ENCODE data around the gene SERPINF2. TPM values are rescaled to one million over a fixed set of nuclear protein-coding genes. Genes with fewer than 3 reads are reported as not detected.
A peak's percentile ranks its signal among the peaks of the same experiment; 100 is the strongest.

Gene SERPINF2
- polyA plus RNA-seq, 1 of the 3 experiments (the other 2 are of a cell fraction) = 0.26 TPM

GRCh38 chr17:1714980-1715802, 27.5 kb upstream of the SERPINF2 start:
- peak overlapping the region; percentile 81 to 98 for H3K27ac ChIP-seq (ENCODE audit: low read depth in 2 of 2, low read length in 1 of 2)
- ChIA-PET POLR2A (interaction anchor here (0.5 to 0.6 kb wide), 3 partner anchors 13 to 343 kb away, joined by 3 read pairs; no protein-coding TSS in a partner anchor), CTCF (interaction anchor here (0.7 to 8.4 kb wide), 5 partner anchors 8 to 127 kb away, joined by 3 to 112 read pairs (median 3); no protein-coding TSS in a partner anchor)
- no peak overlapping the region for H2AFZ ChIP-seq (ENCODE audit: low read depth)
- H3K36me3 ChIP-seq (replicated peaks in 1 of 2; ENCODE audit: control insufficient read depth in 1 of 2, insufficient read depth in 2 of 2, low read length in 1 of 2) = peaks cover 26 to 31% of the 10 kb centered on the region in 2 experiments
- peaks cover 56% of the 10 kb centered on the region for H3F3A ChIP-seq (replicated peaks; ENCODE audit: insufficient read depth)
- H3K4me3 ChIP-seq (ENCODE audit: low read depth in 2 of 2, low read length in 1 of 2) = peak overlapping the region; percentile 77 to 95
- WGBS (ENCODE audit: low lambda C conversion rate) = 6% methylated on average over 17 of the region's 32 CpGs
- peak overlapping the region; percentile 99 for H3K4me2 ChIP-seq
- peaks cover 64% of the 10 kb centered on the region for H3K79me2 ChIP-seq (ENCODE audit: insufficient read depth)
- peaks cover 19 to 31% of the 10 kb centered on the region in 2 experiments; a peak in 3 of 4 replicates for H3K4me1 ChIP-seq (ENCODE audit: control insufficient read depth in 1 of 2, insufficient read depth in 2 of 2, low read depth in 1 of 2, low read length in 1 of 2)
- H3K27me3 ChIP-seq (ENCODE audit: insufficient read depth) = no peaks in the 10 kb centered on the region
- no peaks in the 10 kb centered on the region for H3K9me2 ChIP-seq
- peak; percentile 62 for DNase-seq
- peaks cover 48% of the 10 kb centered on the region for H4K20me1 ChIP-seq (ENCODE audit: insufficient read depth)
- peak overlapping the region; percentile 98 for H3K9ac ChIP-seq
- H3K9me3 ChIP-seq = no peaks in the 10 kb centered on the region
- TF ChIP-seq SIN3A (IDR thresholded peaks at IDR 0.05; ENCODE audit: borderline replicate concordance, low read depth, low read length) (peak; percentile 92), SMC3 (IDR thresholded peaks at IDR 0.05; ENCODE audit: low read depth, low read length) (no peak), FOSL2 (IDR thresholded peaks at IDR 0.05; ENCODE audit: borderline replicate concordance, low read depth) (peak; percentile 71; the same call in 1 of the 2 replicates), POLR2AphosphoS5 (IDR thresholded peaks at IDR 0.05; ENCODE audit: low read depth, low read length) (peak; percentile 61; the same call in 1 of the 2 replicates), TAF1 (IDR thresholded peaks at IDR 0.05; ENCODE audit: borderline replicate concordance, low read depth, low read length) (peak; percentile 75), JUND (IDR thresholded peaks at IDR 0.05) (peak; percentile 64), FOXJ3 (CRISPR knock-in tag; IDR thresholded peaks at IDR 0.05) (no peak), GABPA (IDR thresholded peaks at IDR 0.05; ENCODE audit: low read depth) (0 out of 2 replicates have a peak, but pooled peaks have one; percentile 14), NFIC (IDR thresholded peaks at IDR 0.05; ENCODE audit: borderline replicate concordance) (peak; percentile 46; the same call in 1 of the 2 replicates), MAX (IDR thresholded peaks at IDR 0.05; ENCODE audit: low read depth) (peak; percentile 60), PBX3 (IDR thresholded peaks at IDR 0.05) (peak; percentile 34; the same call in 1 of the 2 replicates), RAD21 (IDR thresholded peaks at IDR 0.05; ENCODE audit: low read length) (no peak), ELF1 (IDR thresholded peaks at IDR 0.05) (no peak), TCF12 (IDR thresholded peaks at IDR 0.05) (0 out of 2 replicates have a peak, but pooled peaks have one; percentile 19), RXRA (IDR thresholded peaks at IDR 0.05; ENCODE audit: borderline replicate concordance, low read depth) (no peak; the same call in 1 of the 2 replicates), FOXM1 (IDR thresholded peaks at IDR 0.05; ENCODE audit: low read depth) (no peak), GATA2 (CRISPR knock-in tag; IDR thresholded peaks at IDR 0.05) (no peak), EZH2phosphoT487 (IDR thresholded peaks at IDR 0.05; ENCODE audit: borderline replicate concordance, low read depth) (no peak)
